NCI-H187 (cell line): ENCODE data around the gene PIP5KL1.

Experiments
- DNase-seq, 2 experiments: peaks; one replicate each; lab custom pipeline; 2025; lab: John Stamatoyannopoulos, UW

Gene PIP5KL1

DNA sequence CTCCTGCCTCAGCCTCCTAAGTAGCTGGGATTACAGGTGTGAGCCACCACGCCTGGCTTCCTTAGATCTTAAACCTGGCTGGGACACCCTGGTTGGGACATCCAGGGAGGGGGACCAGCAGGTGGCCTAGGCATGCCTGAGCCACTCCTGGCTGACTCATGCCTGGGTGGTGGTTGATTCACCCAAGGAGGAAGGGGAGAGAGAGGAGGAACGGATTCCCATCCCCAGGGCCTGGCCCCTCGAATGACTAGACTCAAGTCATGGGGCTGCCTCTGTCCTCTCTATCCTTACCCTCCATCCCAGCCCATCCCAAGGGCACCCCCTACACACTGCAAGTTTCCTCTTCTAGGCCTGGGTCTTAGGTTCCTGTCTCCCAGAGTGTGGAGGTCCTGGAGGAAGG, 37.5 kb upstream of the PIP5KL1 start:
- no peak for DNase-seq

DNA sequence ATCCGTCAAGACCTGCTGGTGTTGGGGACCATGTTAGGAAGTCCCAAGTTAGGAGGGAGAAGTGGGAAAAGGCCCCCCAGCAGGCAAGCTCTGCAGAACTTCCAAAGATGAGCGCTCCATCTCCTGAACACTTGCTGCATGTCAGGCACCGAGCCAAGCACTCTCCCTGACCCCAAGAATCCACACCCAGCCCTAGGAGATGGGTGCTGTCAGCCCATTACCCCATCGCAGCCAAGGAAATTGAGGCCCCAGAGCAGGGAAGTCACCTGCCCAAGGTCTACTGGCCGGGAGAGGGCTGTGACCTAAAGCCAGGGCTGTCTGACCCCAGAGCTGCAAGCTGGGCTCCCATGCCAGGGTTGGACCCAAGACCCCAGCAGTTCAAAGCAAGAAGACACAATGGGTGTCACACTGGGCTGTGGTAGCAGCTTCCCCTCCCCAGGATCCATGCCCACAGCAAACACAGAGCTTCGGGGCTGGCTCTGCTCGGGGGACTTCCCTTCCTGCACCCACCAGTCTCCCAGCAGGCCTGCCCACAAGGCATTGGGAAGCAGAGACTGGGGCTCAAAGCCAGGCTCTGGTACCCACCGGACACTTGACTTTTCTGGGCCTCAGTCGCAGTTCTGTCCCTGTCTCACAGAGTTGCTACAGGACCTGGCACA, 36.7 kb upstream of the PIP5KL1 start:
- no peak for DNase-seq

DNA sequence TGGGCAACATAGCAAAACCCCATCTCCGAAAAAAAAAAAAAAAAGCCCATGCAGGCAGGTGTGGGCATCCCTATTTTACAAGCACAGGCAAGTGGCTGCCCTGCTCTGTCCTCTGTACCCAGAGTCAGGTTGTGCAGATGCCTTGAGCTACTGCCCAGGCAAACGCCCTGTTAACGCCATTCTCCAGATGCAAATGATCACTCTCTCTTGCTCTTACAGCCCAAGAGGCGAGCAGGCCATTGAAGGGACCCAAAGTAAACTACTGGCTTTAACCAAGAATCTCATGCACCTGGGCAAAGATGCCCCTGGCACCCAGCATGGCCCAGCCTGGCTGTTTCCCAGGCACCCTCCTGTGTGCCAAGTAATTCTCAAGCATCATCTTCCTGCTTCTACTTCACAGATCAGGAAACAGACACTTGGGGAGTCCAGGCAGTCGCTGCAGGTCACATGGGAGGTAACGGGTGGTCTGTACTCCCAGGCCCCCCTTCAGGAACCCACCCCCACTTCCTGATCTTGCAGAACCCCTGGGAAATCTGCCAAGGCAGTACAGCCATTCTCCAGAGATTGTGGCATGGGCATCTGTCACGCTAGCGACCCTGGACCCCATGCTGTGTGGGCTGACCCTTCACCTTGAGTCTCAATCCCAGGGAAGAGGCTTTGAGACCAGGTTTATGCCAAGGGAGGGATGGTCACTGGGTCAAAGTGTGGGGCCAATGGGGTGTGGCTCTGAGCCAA, 36.0 kb upstream of the PIP5KL1 start:
- DNase-seq, result no peak

DNA sequence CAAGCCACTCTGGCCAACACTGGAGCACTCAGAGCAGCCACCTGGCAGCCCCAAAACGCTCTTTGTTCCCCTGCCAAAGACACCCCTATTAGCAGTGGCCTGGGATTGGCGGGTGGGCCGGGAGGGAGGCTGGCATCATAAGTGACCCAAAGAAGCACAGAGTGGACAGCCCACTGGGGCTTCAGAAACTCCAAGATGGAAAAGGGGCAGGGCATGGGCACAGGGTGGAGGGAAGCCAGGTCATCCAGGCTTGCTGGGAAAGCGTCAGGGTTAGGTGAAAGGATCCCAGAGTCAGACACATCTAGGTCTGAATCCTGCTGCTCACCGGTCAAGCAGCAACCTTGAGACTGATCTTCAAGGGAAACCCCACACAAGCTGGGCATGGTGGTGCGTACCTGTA, 35.4 kb upstream of the PIP5KL1 start:
- DNase-seq, result no peak

DNA sequence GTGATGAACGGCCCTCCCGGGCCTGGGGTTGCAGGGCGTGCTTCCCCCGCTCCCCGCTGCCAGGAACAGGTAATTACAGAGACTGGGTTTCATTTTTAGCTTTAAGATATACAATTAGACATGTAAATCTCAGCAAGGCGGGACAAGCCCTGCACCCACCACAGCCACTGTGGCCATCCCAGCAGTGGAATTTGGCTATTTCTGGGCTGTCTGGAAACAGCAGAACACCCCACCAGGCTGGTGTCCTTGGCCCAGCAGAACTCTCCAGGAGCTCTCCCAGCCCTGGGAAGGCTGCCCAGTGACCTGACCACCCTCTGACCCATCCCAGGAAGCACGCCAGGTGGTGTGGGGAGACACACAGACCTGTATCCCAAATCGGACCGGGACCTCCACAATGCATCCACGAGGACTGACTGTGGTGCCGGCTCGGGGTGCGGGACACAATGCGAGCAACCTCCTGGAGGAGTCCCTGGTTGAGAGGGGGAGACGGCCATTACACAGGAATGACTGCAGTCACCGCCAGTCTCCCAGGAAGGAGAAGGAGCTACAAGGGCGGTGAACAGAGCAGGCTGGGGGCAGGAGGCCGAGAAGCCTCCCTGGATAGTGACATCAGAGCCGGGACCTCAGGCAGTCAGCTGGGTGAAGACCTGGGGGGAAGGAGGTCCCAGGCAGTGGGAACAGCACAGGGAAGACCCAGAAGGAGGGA, 32.9 kb upstream of the PIP5KL1 start:
- DNase-seq, result no peak

DNA sequence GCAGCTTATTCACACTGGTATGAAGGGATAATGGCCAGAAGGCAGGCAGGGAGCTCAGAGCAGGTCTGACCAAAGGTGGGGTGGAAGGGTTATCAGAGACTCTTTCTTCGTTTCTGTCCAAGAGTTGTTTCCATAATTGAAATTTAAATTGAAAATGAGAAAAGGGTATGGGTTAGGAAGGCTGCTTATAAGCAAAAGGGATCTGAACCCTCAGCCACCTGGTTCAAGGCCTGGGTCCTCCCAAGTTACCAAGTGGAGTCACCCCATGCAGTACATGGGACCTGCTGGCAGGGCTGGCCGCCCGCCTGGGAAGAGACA, 32.4 kb upstream of the PIP5KL1 start:
- no peak for DNase-seq

DNA sequence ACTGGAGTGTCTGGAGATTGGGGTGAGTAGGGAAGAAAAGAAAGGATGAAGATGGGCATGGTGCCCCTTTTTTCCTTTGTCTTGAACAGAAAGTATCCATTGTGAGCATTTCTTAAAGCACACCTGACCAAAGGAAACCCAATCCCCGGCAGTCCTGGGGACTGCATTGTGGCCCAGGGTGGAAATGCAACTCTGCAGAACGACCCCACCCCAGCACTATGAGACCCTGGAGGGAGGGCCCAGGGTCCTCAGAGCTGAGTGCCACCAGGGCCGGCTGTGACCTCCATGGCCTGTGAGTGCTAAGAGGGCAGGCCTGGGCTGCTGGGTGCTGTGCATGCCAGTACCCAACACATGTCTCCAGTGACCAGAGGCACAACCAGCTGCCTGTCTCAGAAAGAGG, 31.7 kb upstream of the PIP5KL1 start:
- DNase-seq, result no peak

DNA sequence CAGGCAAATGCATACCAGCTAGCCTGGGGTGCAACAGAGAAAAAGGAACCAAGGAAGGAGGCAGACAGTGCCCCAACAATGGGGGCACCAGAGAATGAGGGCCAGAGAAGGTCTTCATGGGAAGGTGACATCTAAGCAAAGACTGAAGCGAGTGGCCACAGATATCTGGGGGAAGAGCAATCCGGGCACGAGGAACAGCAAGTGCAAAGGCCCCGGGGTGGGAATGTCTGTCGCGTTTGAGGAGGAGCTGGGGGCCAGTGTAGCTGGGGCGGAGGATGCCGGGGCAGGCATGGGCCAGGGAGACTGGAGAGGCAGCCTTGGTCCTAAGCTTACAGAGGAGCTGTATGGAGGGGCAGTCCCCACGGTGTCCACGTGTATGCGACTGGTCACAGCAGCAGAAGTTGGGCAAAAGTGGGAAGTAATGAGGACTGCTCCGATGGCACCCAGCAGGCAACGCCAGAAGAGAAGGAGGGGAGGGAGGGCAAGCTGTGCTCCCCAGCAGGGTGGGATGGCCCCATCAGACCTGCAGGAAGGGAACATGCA, 31.1 kb upstream of the PIP5KL1 start:
- DNase-seq, result no peak

DNA sequence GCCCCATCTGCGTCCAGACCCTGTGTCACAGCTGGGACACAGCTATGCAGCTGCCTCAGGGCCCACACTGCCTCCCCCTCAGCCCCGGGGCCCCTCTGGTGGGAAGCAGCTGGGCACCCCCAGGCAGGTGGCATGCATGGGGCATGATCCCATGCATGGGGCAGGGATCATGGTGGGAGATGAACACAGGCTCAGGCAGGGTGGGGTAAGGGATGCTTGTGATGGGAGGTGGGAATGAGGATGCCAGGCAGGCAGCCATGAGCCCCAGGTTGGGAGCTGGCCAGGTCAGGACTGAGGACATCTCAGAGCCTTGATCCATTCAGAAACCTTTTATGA, 30.5 kb upstream of the PIP5KL1 start:
- no peak for DNase-seq

DNA sequence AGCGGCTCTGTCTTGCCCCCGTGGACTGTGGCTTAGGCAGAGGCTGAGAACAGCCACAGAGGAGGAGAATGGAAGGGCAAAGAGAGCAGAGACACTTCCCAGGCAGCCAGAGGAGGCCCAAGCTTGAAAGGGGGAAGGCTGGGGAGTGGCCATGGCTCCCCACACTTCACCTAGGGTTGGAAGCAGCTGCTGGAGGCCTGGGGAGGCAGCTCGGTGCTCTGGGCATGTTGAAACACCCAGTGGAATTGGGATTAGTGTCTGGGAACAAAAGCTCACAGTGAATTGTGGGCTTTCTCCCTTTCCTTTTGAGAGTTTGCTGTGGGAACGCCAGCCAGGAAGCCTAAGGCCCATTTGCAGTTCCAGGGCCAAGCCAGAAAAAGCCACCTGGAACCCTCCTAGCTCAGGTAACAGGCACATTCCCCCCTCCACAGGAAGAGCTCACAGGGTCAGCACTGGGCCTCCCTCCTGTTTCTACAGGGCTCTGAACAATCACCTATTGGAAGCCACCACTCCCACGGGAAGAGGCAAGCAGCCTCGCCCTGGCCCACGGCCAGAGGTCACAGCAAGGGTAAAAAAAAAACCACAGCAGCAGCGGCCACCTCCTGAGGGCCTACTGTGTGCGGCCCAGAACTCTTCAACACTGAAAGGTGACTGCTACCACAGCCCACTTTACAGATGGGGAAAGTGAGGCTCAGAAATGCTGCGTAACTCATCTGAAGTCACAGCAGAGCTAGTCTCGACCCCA, 30.0 kb upstream of the PIP5KL1 start:
- no peak for DNase-seq

DNA sequence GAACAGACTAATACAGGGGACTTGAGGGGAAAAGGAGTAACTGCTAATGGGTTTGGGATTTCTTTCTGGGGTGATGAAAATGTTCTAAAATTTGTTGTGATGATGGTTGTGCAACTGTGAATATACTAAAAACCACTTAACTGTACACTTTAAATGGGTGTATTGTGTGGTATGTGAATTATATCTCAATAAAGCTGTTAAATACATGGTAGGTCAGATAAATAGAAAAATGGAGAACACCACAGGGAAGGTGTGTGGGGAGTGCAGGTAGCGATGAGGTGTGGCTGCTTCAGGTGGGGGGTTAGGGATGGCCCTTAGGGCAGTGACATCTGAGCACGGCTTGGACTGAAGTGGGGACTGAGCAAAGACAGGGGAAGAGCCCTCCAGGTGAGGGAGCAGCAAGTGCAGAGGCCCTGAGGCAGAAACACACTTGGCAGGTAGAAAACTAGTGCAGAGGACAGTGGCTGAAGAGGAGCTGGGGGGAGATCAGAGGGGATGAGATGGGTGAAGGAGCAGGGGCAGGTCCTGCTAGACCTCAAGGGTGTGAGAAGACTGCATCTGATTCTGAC, 29.3 kb upstream of the PIP5KL1 start:
- DNase-seq, result no peak

DNA sequence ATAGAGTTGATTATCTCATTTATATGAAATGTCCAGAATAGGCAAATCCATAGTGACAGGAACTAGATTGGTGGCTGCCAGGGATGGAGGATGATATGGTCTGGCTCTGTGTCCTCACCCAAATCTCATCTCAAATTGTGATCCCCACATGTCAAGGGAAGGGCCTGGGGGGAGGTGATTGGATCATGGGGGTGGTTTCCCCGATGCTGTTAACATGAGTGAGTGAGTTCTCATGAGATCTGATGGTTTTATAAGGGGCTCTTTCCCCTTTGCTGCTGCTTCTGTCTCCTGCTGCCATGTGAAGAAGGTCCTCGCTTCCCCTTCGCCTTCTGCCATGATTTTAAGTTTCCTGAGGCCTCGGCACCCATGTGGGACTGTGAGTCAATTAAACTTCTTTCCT, 28.8 kb upstream of the PIP5KL1 start:
- no peak for DNase-seq

DNA sequence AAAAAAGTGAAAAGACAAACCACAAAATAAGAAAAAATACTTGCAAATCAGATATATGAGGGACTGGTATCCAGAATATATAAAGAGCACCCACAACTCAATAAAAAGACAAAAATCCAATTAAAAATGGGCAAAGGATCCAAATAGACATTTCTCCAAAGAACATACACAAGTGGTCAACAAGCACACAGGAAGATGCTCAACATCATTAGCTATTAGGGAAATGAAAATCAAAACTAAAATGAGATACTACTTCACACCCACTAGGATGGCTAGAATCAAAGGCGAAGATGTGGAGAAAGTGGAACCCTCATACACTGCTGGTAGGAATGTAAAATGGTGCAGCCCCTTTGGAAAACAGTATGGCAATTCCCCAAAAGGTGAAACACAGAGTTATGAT, 28.2 kb upstream of the PIP5KL1 start:
- DNase-seq, result no peak

DNA sequence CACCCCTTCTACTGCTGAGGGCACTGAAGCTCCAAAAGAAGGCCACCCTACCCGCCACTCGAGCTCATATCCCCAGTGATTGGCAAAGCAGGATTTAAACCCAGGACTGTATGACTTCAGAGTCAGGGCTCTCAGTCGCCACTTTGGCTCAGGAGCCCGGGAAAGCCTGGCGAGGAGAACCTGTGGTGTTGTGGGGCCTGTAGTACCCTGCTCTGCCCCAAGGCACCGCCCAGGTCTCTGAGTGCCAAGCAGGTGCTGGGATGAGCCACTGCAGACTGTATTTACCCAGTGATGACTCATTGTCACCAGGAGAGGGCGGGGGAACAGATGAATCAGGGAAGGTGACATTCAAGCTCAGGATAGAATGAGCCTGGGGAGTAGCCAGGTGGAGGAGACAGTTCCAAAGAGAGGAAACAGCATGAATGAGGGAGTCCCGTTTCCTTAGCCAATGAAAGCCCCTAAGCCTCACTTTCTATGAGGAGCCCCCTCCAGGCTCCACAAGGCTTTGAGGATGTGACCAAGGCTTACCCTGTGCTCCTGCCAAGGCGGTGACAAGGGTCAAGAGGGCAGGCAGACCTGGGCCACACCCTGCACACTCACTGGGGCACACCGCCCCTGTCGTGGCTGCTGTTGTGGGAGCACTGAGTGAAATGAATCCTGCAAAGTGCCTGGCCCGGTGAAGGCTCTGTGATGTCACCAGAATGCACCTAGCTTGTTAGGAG, 24.9 kb upstream of the PIP5KL1 start:
- DNase-seq, result peak; percentile 75 to 86

DNA sequence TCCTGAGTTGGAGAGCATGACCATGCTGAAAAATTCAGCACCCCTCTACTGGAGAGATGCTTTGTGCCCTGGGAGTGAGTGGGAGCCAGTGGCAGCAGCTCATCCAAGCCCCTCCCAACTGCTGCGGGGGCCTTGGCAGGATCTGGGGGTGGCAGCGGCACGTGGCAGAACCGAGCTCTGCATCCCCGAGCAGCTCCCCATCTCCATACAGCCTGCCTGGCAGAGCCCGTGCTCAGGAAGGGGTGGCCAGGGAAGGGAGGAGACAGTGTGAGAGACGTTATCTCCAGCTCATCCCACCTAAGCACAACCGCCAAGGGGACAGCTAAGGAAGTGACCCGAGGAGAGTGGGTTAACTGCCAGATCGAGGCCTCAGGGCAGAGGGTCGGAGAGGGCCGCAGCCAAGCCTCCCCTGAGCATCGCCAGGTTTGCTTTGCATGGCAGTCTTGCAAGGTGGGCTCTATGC, 24.3 kb upstream of the PIP5KL1 start:
- DNase-seq, result no peak

DNA sequence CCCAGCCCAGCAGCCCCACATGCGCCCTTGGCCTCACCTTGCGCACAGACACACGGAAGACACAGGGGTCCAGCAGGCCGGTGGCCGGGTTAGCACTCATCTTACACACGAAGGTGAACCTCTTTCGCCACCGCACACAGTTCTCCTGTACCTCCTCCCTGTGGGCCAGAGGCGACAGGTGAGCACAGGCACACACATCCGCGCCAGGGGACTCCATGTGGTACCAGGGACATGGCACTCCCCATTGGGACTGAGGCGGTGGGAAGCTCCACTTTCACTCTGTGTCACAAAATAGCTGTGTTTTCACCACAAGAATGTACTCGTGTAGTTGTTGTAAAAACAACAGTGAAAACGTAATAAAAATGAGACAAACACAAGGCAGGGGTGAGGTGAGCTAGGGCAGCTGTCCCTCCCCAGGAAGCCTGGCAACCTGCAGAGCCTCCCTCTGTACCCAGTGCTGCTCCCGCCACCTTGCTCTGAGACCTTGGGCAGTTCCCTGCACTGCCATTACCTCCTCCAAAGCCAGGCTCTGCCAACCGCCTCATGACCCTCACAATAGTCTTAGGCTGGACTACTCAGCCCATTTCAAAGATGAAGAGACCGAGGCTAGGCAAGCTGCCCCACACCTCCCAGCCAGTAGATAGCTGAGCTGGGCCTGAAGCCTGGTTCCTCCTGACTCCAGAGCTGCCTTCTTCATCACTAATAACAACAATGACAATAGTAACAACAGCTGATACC, 23.4 kb upstream of the PIP5KL1 start:
- DNase-seq, result no peak

DNA sequence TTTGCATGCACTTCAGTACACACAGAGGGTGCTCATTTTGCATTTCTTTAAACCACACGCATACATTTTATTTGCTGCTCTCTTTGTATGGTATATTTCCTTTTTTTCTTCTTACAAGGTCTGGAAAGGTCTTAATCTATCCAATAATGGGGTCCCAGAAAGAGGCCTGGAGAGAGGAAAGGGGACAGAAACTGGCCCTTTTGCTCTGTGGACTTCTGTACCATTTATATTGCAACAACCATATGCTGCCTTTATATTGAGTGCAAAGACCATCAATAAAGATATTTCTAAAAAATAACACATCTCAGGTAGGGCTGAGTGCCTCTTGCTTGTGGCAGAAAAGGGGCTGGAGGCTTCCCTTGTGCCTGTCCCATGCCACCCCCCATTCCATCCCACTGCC, 22.6 kb upstream of the PIP5KL1 start:
- DNase-seq, result no peak

DNA sequence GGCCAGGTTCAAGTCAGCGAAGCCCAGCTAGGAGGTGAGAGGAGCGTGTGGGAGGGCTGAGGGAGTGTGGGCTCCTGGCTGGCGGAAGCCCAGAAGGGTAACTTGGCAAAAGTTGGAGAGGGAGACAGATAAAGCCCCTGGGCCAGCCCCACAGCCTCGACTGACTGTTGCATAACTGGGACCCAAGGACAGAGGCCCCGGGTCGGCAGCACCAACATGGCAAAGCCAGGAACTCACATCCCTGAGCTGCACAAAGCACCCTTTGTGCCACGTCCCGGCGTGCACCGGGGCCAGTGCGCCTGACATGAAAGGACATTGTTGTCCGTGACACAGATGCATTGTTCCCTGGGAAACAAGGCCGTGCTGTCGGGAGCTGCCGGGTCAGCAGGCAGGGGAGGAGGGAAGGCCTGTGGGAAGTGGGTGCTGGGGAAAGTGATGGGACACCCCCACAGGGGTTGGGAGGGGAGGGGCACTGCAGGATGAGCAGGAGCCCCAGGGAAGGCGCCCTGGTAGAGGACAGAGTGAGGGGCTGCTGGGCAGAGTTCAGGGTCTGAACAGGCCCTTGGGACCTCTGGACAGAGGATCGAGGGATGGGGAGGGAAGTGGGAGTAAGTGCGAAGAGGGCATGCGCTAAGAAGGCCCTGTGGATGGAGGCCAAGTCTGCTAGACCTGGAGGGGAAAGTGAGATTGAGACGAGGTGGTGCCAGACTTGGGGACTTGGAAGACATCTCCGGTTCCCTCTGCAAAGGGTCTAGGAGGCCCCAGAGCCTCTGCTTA, 20.1 kb upstream of the PIP5KL1 start:
- no peak for DNase-seq

DNA sequence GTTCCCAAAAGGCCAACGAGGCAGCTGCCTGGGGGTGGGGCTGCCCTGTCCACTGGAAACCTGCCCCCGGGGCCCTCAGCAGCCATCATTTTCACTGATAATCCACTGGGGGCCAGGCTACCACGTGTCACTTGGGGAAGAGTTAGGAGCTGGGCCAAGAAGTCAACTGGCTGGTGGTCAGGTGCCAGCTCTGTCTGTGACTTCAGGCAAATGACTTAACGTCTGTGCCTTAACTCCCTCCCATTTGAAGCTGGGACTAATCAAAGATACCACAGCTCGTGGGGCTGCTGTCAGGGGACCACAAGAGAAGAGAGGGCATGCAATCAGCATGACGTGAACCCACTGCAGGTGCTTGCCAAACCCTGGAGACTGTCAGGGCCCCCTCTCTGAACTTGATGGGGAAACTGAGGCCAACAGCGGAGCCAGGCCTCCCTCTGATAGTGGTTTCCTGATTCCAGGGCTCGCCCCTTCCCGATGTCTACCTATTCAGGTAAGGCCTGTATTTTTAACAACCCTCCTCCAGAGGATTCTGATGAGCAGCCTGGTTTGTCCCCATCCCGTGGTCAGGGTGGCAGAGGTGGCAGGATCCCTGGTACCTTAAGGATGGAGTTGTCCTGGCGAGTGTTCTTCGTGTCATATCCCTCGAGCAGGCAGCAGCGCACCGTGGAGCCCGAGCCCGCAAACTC, 19.4 kb upstream of the PIP5KL1 start:
- DNase-seq, result no peak
